GM21528 (cell line): ENCODE results near the gene CCNA2.

Experiments
- ATAC-seq: cut with Tn5 transposase; IDR thresholded peaks from one replicate; pipeline ENCODE4 v1.9.1; 2021; ENCODE audit warnings: mild to moderate bottlenecking, moderate library complexity; ENCODE audit not compliant: unreplicated experiment, low FRiP score

The CCNA2 gene

GRCh38 chr4:121811122-121811521, 12.6 kb downstream of the CCNA2 start:
- no peak for ATAC-seq

- ATAC-seq, result no peak
These were observed 17.3 kb downstream of the CCNA2 start for GRCh38 chr4:121806411-121806810.

GRCh38 chr4:121801715-121802075, 22.0 kb downstream of the CCNA2 start:
- ATAC-seq, result no peak

GRCh38 chr4:121800961-121801714, 22.5 kb downstream of the CCNA2 start, which contains the start of gene EXOSC9:
Gene EXOSC9, plus strand, starts transcription at chr4:121801323. Its CDS starts 102 bp downstream, at chr4:121801425.
- peak; percentile 85 for ATAC-seq

- ATAC-seq, result peak; percentile 33
These were observed 23.1 kb downstream of the CCNA2 start for GRCh38 chr4:121800638-121800960.

GRCh38 chr4:121799867-121800501, 23.7 kb downstream of the CCNA2 start:
- ATAC-seq, result no peak

- ATAC-seq, result no peak
These were observed 24.4 kb downstream of the CCNA2 start for GRCh38 chr4:121799208-121799823.

- ATAC-seq, result no peak
These were observed 27.4 kb downstream of the CCNA2 start for GRCh38 chr4:121796283-121796682.

- no peak for ATAC-seq
These were observed 29.0 kb downstream of the CCNA2 start for GRCh38 chr4:121794505-121795188.

- ATAC-seq, result no peak
These were observed 30.7 kb downstream of the CCNA2 start for GRCh38 chr4:121792966-121793365.

GRCh38 chr4:121791481-121791880, 32.2 kb downstream of the CCNA2 start:
- ATAC-seq, result no peak

GRCh38 chr4:121790976-121791375, 32.7 kb downstream of the CCNA2 start:
- no peak for ATAC-seq

GRCh38 chr4:121789960-121790829, 33.5 kb downstream of the CCNA2 start:
- ATAC-seq, result no peak

- no peak for ATAC-seq
These were observed 34.2 kb downstream of the CCNA2 start for GRCh38 chr4:121789455-121789854.

- ATAC-seq, result peak; percentile 91
These were observed 34.8 kb downstream of the CCNA2 start for GRCh38 chr4:121788896-121789295.

- no peak for ATAC-seq
These were observed 37.5 kb downstream of the CCNA2 start for GRCh38 chr4:121786221-121786620.

GRCh38 chr4:121785479-121785878, 38.2 kb downstream of the CCNA2 start:
- no peak for ATAC-seq

- no peak for ATAC-seq
These were observed 38.7 kb downstream of the CCNA2 start for GRCh38 chr4:121784975-121785374.

GRCh38 chr4:121784401-121784800, 39.3 kb downstream of the CCNA2 start:
- ATAC-seq, result no peak

- ATAC-seq, result no peak
These were observed 40.5 kb downstream of the CCNA2 start for GRCh38 chr4:121783210-121783609.
